ENCODE measurements around the gene SUN3. TPM values are rescaled to one million over a fixed set of nuclear protein-coding genes. Genes with fewer than 3 reads are reported as not detected.

Gene SUN3
- total and polyA plus RNA-seq, 2 of the 8 experiments (the other 6 are each of a cell fraction or from before 2014, with no cell fraction given): not detected

DNA sequence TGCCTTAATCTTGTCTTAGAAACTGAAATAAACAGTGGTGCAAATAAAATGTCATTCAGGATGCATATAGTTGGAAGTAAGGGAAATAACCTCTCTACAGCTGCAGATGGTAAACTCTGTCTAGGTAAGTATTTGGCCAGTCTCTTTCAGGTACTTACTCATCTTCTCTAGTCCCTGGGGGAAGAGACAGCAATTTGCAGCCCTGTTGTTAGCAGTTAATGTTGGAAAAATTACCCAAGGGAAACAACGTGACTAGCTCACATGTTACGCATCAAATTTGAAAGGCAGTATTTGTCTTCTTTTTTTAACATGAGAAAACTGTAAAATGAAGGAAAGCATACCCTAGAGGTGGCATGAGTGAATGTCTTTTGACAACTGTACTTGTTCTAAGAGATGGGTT, 46.3 kb downstream of the SUN3 start:
- POLR2A ChIA-PET (ENCODE audit: partially characterized antibody): interaction anchor here (0.8 to 1.9 kb wide), 4 partner anchors 55 to 128 kb away, joined by 3 to 4 read pairs (median 4); no protein-coding TSS in a partner anchor
- no peak overlapping the region for H3K27ac ChIP-seq (ENCODE audit: low read depth, low read length)

More for the DNA sequence above, 46.3 kb downstream of the SUN3 start:
- Histone ChIP-seq H3K36me3 (ENCODE audit: control insufficient read depth in 2 of 4, insufficient read depth in 4 of 4, low read length in 3 of 4) (peaks cover 0 to 9% (median 8%) of the 10 kb centered on the region in 4 experiments; a peak in 5 of 8 replicates), H3K23ac (ENCODE audit: insufficient read length) (no peak overlapping the region), H3K23me2 (ENCODE audit: low read depth, low read length) (peaks cover 4% of the 10 kb centered on the region; the same call in 1 of the 2 replicates), H3K4me3 (ENCODE audit: extremely low read depth in 1 of 4, insufficient read depth in 2 of 4, low read depth in 3 of 4, low read length in 4 of 4) (no peak overlapping the region), H4K91ac (replicated peaks; ENCODE audit: insufficient read length, low read length) (no peak overlapping the region), H2BK15ac (ENCODE audit: low read length) (no peak overlapping the region), H3K4me1 (replicated peaks in 1 of 4; ENCODE audit: control insufficient read depth in 3 of 4, insufficient read depth in 4 of 4, low read length in 3 of 4) (peaks cover 0 to 4% (median 3%) of the 10 kb centered on the region in 4 experiments; a peak in 3 of 7 replicates), H4K5ac (ENCODE audit: insufficient read length, low read depth, low read length) (no peak overlapping the region), H3K79me2 (ENCODE audit: control insufficient read depth in 1 of 2, insufficient read depth in 2 of 2, low read length in 2 of 2) (peaks cover 5 to 13% of the 10 kb centered on the region in 2 experiments), H3K4me2 (ENCODE audit: insufficient read depth in 1 of 2, low read depth in 2 of 2, low read length in 2 of 2) (no peak overlapping the region), H3K27me3 (replicated peaks in 1 of 4; ENCODE audit: control insufficient read depth in 3 of 4, extremely low read depth in 1 of 4, insufficient read depth in 3 of 4, low read length in 3 of 4) (no peaks in the 10 kb centered on the region), H4K20me1 (replicated peaks in 1 of 2; ENCODE audit: control insufficient read depth in 1 of 2, insufficient read depth in 2 of 2, low read length in 2 of 2) (peaks cover 0 to 2% of the 10 kb centered on the region in 2 experiments), H4K8ac (ENCODE audit: extremely low read depth, insufficient read depth, low read length) (no peak overlapping the region), H3K4ac (replicated peaks; ENCODE audit: insufficient read length, low read depth, low read length) (no peak overlapping the region), H3K9ac (replicated peaks in 1 of 4; ENCODE audit: extremely low read depth in 1 of 4, low read depth in 3 of 4, low read length in 3 of 4) (no peak overlapping the region), H2BK12ac (ENCODE audit: low read depth, low read length) (no peak overlapping the region), H3K56ac (replicated peaks; ENCODE audit: insufficient read length, low read depth, low read length) (no peak overlapping the region), H2AK5ac (ENCODE audit: low read depth, low read length) (no peak overlapping the region), H2BK20ac (ENCODE audit: low read length) (no peak overlapping the region), H3K79me1 (ENCODE audit: low read depth, low read length) (no peaks in the 10 kb centered on the region), H2BK5ac (ENCODE audit: low read depth, low read length) (no peak overlapping the region), H2AFZ (ENCODE audit: low read length) (0 out of 2 replicates have a peak overlapping the region, but pooled peaks have one; percentile 17), H3K9me3 (ENCODE audit: insufficient read depth in 2 of 2, low read depth in 1 of 2, low read length in 1 of 2) (no peaks in the 10 kb centered on the region), H2BK120ac (replicated peaks; ENCODE audit: low read depth, low read length) (no peak overlapping the region), H3K14ac (ENCODE audit: insufficient read length) (no peak overlapping the region), H3K18ac (ENCODE audit: extremely low read depth, low read length) (no peak overlapping the region)
- DNase-seq (ENCODE audit: low read depth in 1 of 2, low spot score in 2 of 2) (no peak), FAIRE-seq (no peak)
- WGBS, 2 experiments (ENCODE audit: extremely low coverage in 1 of 2, insufficient coverage in 1 of 2, insufficient read length in 1 of 2, insufficient replicate concordance in 2 of 2, low coverage in 1 of 2, low lambda C conversion rate in 2 of 2, missing lambda C conversion rate in 1 of 2): 78% methylated on average over 2 of the region's 2 CpGs; no CpG with 5 or more reads in 1 of the 2 experiments
- CTCF ChIA-PET (ENCODE audit: partially characterized antibody): interaction anchor here (1.3 to 2.0 kb wide), 5 partner anchors 9 to 128 kb away, joined by 5 to 11 read pairs (median 6); no protein-coding TSS in a partner anchor
- no peak for TF ChIP-seq TBP (IDR thresholded peaks at IDR 0.05; ENCODE audit: low read depth, low read length)
- no peak for TF ChIP-seq CBX5 (IDR thresholded peaks at IDR 0.05; ENCODE audit: low read depth, low read length)
- no peak for TF ChIP-seq TEAD4 (IDR thresholded peaks at IDR 0.05; ENCODE audit: low read depth, low read length)
- no peak for TF ChIP-seq GTF2F1 (IDR thresholded peaks at IDR 0.05; ENCODE audit: borderline replicate concordance, low read depth, low read length)
- no peak for TF ChIP-seq YY1 (IDR thresholded peaks at IDR 0.05; ENCODE audit: low read depth, low read length)
- no peak for TF ChIP-seq SP4 (IDR thresholded peaks at IDR 0.05; ENCODE audit: low read length)
- TF ChIP-seq SIX5 (IDR thresholded peaks at IDR 0.05; ENCODE audit: low read depth, low read length): no peak
- TF ChIP-seq RXRA (IDR thresholded peaks at IDR 0.05; ENCODE audit: insufficient read depth, low read depth, low read length): no peak
- TF ChIP-seq CEBPB (IDR thresholded peaks at IDR 0.05; ENCODE audit: low read depth, low read length): no peak
- TF ChIP-seq EGR1 (IDR thresholded peaks at IDR 0.05; ENCODE audit: borderline replicate concordance, low read depth, low read length): no peak
- TF ChIP-seq, protein P1, sequence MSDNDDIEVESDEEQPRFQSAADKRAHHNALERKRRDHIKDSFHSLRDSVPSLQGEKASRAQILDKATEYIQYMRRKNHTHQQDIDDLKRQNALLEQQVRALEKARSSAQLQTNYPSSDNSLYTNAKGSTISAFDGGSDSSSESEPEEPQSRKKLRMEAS (IDR thresholded peaks at IDR 0.05): no peak
- TF ChIP-seq EZH2 (IDR thresholded peaks at IDR 0.05; ENCODE audit: low read depth, low read length, severe bottlenecking): no peak
- no peak for TF ChIP-seq MAFK (IDR thresholded peaks at IDR 0.05; ENCODE audit: low read depth, low read length)

All from H1 (cell line).